Prostate gland (tissue), 2 donors: ENCODE measurements around the gene FKRP. TPM values are rescaled to one million over a fixed set of nuclear protein-coding genes. Genes with fewer than 3 reads are reported as not detected.
"Not testable (repeated sequence)": the region's sequence is repeated elsewhere in the genome, so short reads cannot be mapped to it uniquely, and the experiment has no call there.

ENCODE experiments used
- DNase-seq: peaks from one replicate; pipeline ENCODE4 v3.0.0-alpha.2; 2019; ENCODE audit warnings: low spot score
- H3K27ac ChIP-seq, 2 donors: fragments of 200-600 bp; sonication (generic); 2 replicates each; pipeline ENCODE4 v1.5.1; 2017 to 2019
- H3K27me3 ChIP-seq: fragments of 200-600 bp; sonication (generic); replicated peaks from 2 replicates; pipeline ENCODE4 v1.5.1; 2019; ENCODE audit not compliant: insufficient read depth
- H3K36me3 ChIP-seq, 2 donors: fragments of 200-600 bp; sonication (generic); 1 replicate in 1 of 2; 2 replicates in 1 of 2; pipeline versions ENCODE4 v1.5.1 to v1.8.1; 2017 to 2019
- H3K4me1 ChIP-seq: fragments of 200-600 bp; sonication (generic); replicated peaks from 2 replicates; pipeline ENCODE4 v1.5.1; 2019
- H3K4me3 ChIP-seq, 2 donors: fragments of 200-600 bp; sonication (generic); 2 replicates each; pipeline ENCODE4 v1.5.1; 2017 to 2019
- H3K9me3 ChIP-seq: fragments of 200-600 bp; sonication (generic); 2 replicates; pipeline ENCODE4 v1.5.1; 2017
- CTCF ChIP-seq, 4 experiments: fragments of 200-600 bp in 2 of 4; fragments of 450-650 bp in 2 of 4; sonication (generic) in 2 of 4; IDR thresholded peaks; 1 replicate in 3 of 4; 2 replicates in 1 of 4; pipeline ENCODE4 v1.5.1; 2016 to 2019; ENCODE audit warnings: antibody characterized with exemption in 4 of 4, mild to moderate bottlenecking in 2 of 4, moderate library complexity in 2 of 4
- POLR2A ChIP-seq: fragments of 450-650 bp; IDR thresholded peaks from one replicate; pipeline ENCODE4 v1.6.1; 2016; ENCODE audit warnings: antibody characterized with exemption, mild to moderate bottlenecking
- POLR2AphosphoS5 ChIP-seq: sonication (generic); formaldehyde crosslinking; IDR thresholded peaks from one replicate; pipeline ENCODE4 v1.6.1; 2017; ENCODE audit warnings: antibody characterized with exemption
- WGBS: methylation state at CpG from one replicate; pipeline ENCODE4 v1.1.5; 2018; 5-methylcytosine and 5-hydroxymethylcytosine counted together
- intact Hi-C: fragments of 100-400 bp; cut with DNase I; formaldehyde crosslinking; loops from one replicate; pipeline ENCODE4 v1.14.2; 2022
- microRNA counts, 2 donors: library from miRNA; unstranded; fragments of <30 nt; microRNA quantifications; one replicate each; lab custom pipeline; 2016 to 2017
- microRNA-seq: library from miRNA; unstranded; fragments of <30 nt; microRNA quantifications from one replicate; pipeline ENCODE4, GENCODE V29; 2016
- small RNA-seq, 2 donors: library from RNA; depleted of rRNA; stranded (forward); fragments of <200 nt; gene quantifications; one replicate each; pipeline ENCODE3, GENCODE V24; 2016
- total RNA-seq, 2 donors: library from RNA; depleted of rRNA; stranded (reverse); fragments of >200 nt; gene quantifications; one replicate each; pipeline ENCODE4 v1.1.0, GENCODE V29; 2016

The FKRP gene
- total RNA-seq, 2 donors from 2014 or later: 15.2 to 32.0 TPM

- 71% methylated on average over 2 of the region's 2 CpGs for WGBS
- no peak for TF ChIP-seq CTCF (IDR thresholded peaks at IDR 0.05)
- no peak for TF ChIP-seq POLR2A
- H3K4me3 ChIP-seq: no peak overlapping the region
- H3K36me3 ChIP-seq: no peaks in the 10 kb centered on the region
- no peak overlapping the region for H3K27ac ChIP-seq
- intact Hi-C loops: no loop called here
- no peaks in the 10 kb centered on the region for H3K4me1 ChIP-seq
- H3K9me3 ChIP-seq: no peaks in the 10 kb centered on the region
- no peaks in the 10 kb centered on the region for H3K27me3 ChIP-seq
- no peak for DNase-seq
Observed at GRCh38 chr19:46803555-46803954, 57.7 kb downstream of the FKRP start.

GRCh38 chr19:46804432-46804831 is 58.6 kb downstream of the FKRP start:
- DNase-seq, H3K4me3 ChIP-seq, intact Hi-C loops, H3K9me3 ChIP-seq, H3K27me3 ChIP-seq, H3K4me1 ChIP-seq, H3K27ac ChIP-seq, H3K36me3 ChIP-seq: not testable (repeated sequence)
- WGBS: 87% methylated on average over 4 of the region's 4 CpGs

- WGBS: 87% methylated on average over 7 of the region's 7 CpGs
- Histone ChIP-seq H3K9me3 (no peaks in the 10 kb centered on the region), H3K27me3 (no peaks in the 10 kb centered on the region), H3K27ac (no peak overlapping the region), H3K36me3 (no peaks in the 10 kb centered on the region), H3K4me3 (no peak overlapping the region), H3K4me1 (no peaks in the 10 kb centered on the region)
- TF ChIP-seq CTCF (IDR thresholded peaks at IDR 0.05) (no peak), POLR2A (no peak), POLR2AphosphoS5 (no peak)
- intact Hi-C loops: no loop called here
- DNase-seq: no peak
Observed at GRCh38 chr19:46806656-46807055, 60.8 kb downstream of the FKRP start.

MicroRNA genes within 50 kb of the gene (microRNA counts, 767-probe panel; counts per million panel counts)
- microRNA hsa-miR-320e (lab: Ali Mortazavi, UCI): 2,503 to 2,949 counts per million in 2 donors

Small RNAs within 50 kb of the gene (microRNA-seq; reads per million reads assigned to microRNA genes)
- 8.5 reads per million, percentile 49 among the genes with 10 or more reads in this experiment for gene MIR320E

Small RNAs within 50 kb of the gene (small RNA-seq; reads per million reads assigned to genes)
- gene MIR320E: 0.50 to 0.56 reads per million in 2 donors
- 0 reads per million in 2 donors for gene RF00019

Other genes starting within 250 kb of the FKRP start
- gene CALM3, start 144.7 kb upstream of the FKRP start, total RNA-seq: 100 to 1,000 TPM; 166 to 171 TPM
- gene PTGIR, start 121.0 kb upstream of the FKRP start, total RNA-seq: 1 to 10 TPM in 1 of 2 donors, not detected in 1; 2.2 TPM
- not detected for gene GNG8, start 109.9 kb upstream of the FKRP start, total RNA-seq
- 10 to 100 TPM in 1 of 2 donors, 1 to 10 TPM in 1; 8.6 to 28.1 TPM for gene DACT3, start 84.9 kb upstream of the FKRP start, total RNA-seq
- 10 to 100 TPM; 38.9 to 41.8 TPM for gene PRKD2, start 28.9 kb upstream of the FKRP start, total RNA-seq
- 100 to 1,000 TPM in 1 of 2 donors, 10 to 100 TPM in 1; 80.7 to 221 TPM for gene STRN4, start 393 bp downstream of the FKRP start, total RNA-seq
- 100 to 1,000 TPM; 122 to 214 TPM for gene SLC1A5, start 42.5 kb downstream of the FKRP start, total RNA-seq
- gene AP2S1, start 104.8 kb downstream of the FKRP start, total RNA-seq: 100 to 1,000 TPM; 118 to 141 TPM
- gene ARHGAP35, start 114.9 kb downstream of the FKRP start, total RNA-seq: 10 to 100 TPM; 56.3 to 75.0 TPM